ENCODE results near the gene LMO7. TPM values are rescaled to one million over a fixed set of nuclear protein-coding genes. Genes with fewer than 3 reads are reported as not detected.

The LMO7 gene
- total and polyA plus RNA-seq, 2 of the 8 experiments (the other 6 are each of a cell fraction or from before 2014, with no cell fraction given) = 8.1 to 28.3 TPM

- ChIA-PET POLR2A (ENCODE audit: partially characterized antibody) (no interaction called here), CTCF (ENCODE audit: partially characterized antibody) (interaction anchor here (0.7 to 1.2 kb wide), 3 partner anchors 9 to 118 kb away, joined by 3 read pairs; no protein-coding TSS in a partner anchor)
- DNase-seq (ENCODE audit: low read depth in 1 of 2, low spot score in 2 of 2) (no peak), FAIRE-seq (no peak)
- Histone ChIP-seq H2BK15ac (ENCODE audit: low read length) (no peak overlapping the region), H3K56ac (replicated peaks; ENCODE audit: insufficient read length, low read depth, low read length) (no peak overlapping the region), H2AK5ac (ENCODE audit: low read depth, low read length) (no peak overlapping the region), H3K9ac (replicated peaks in 1 of 4; ENCODE audit: extremely low read depth in 1 of 4, low read depth in 3 of 4, low read length in 3 of 4) (no peak overlapping the region), H3K79me2 (ENCODE audit: control insufficient read depth in 1 of 2, insufficient read depth in 2 of 2, low read length in 2 of 2) (no peaks in the 10 kb centered on the region), H3K36me3 (ENCODE audit: control insufficient read depth in 2 of 4, insufficient read depth in 4 of 4, low read length in 3 of 4) (no peaks in the 10 kb centered on the region), H2BK12ac (ENCODE audit: low read depth, low read length) (no peak overlapping the region), H3K27ac (ENCODE audit: low read depth, low read length) (no peak overlapping the region), H3K4me2 (ENCODE audit: insufficient read depth in 1 of 2, low read depth in 2 of 2, low read length in 2 of 2) (no peak overlapping the region), H4K8ac (ENCODE audit: extremely low read depth, insufficient read depth, low read length) (no peak overlapping the region), H2BK5ac (ENCODE audit: low read depth, low read length) (no peak overlapping the region), H3K4me1 (replicated peaks in 1 of 4; ENCODE audit: control insufficient read depth in 3 of 4, insufficient read depth in 4 of 4, low read length in 3 of 4) (no peaks in the 10 kb centered on the region), H4K20me1 (replicated peaks in 1 of 2; ENCODE audit: control insufficient read depth in 1 of 2, insufficient read depth in 2 of 2, low read length in 2 of 2) (no peaks in the 10 kb centered on the region), H4K5ac (ENCODE audit: insufficient read length, low read depth, low read length) (no peak overlapping the region), H3K23me2 (ENCODE audit: low read depth, low read length) (no peaks in the 10 kb centered on the region), H3K4ac (replicated peaks; ENCODE audit: insufficient read length, low read depth, low read length) (no peak overlapping the region), H3K79me1 (ENCODE audit: low read depth, low read length) (no peaks in the 10 kb centered on the region), H3K18ac (ENCODE audit: extremely low read depth, low read length) (no peak overlapping the region), H2BK120ac (replicated peaks; ENCODE audit: low read depth, low read length) (no peak overlapping the region), H3K23ac (ENCODE audit: insufficient read length) (no peak overlapping the region), H4K91ac (replicated peaks; ENCODE audit: insufficient read length, low read length) (no peak overlapping the region), H3K27me3 (replicated peaks in 1 of 4; ENCODE audit: control insufficient read depth in 3 of 4, extremely low read depth in 1 of 4, insufficient read depth in 3 of 4, low read length in 3 of 4) (no peaks in the 10 kb centered on the region), H2AFZ (ENCODE audit: low read length) (no peak overlapping the region), H3K9me3 (ENCODE audit: insufficient read depth in 2 of 2, low read depth in 1 of 2, low read length in 1 of 2) (no peaks in the 10 kb centered on the region), H2BK20ac (ENCODE audit: low read length) (no peak overlapping the region), H3K4me3 (ENCODE audit: extremely low read depth in 1 of 4, insufficient read depth in 2 of 4, low read depth in 3 of 4, low read length in 4 of 4) (no peak overlapping the region), H3K14ac (ENCODE audit: insufficient read length) (no peak overlapping the region)
- 96 to 100% methylated on average over 1 to 4 of the region's 4 CpGs for WGBS, 2 experiments (ENCODE audit: extremely low coverage in 1 of 2, insufficient coverage in 1 of 2, insufficient read length in 1 of 2, insufficient replicate concordance in 2 of 2, low coverage in 1 of 2, low lambda C conversion rate in 2 of 2, missing lambda C conversion rate in 1 of 2)
- no peak for TF ChIP-seq POLR2A (IDR thresholded peaks at IDR 0.05; ENCODE audit: control extremely low read depth in 1 of 2, low read depth in 2 of 2, low read length in 2 of 2)
- no peak for TF ChIP-seq JUN (IDR thresholded peaks at IDR 0.05; ENCODE audit: low read depth, low read length)
- TF ChIP-seq RBBP5 (IDR thresholded peaks at IDR 0.05; ENCODE audit: borderline replicate concordance, low read depth, low read length) = no peak
- no peak for TF ChIP-seq TAF7 (optimal IDR thresholded peaks at IDR 0.05; ENCODE audit: borderline replicate concordance, low read depth, low read length)
- no peak for TF ChIP-seq RFX5 (IDR thresholded peaks at IDR 0.05; ENCODE audit: borderline replicate concordance, low read depth, low read length)
- TF ChIP-seq MAX (IDR thresholded peaks at IDR 0.05) = no peak
- TF ChIP-seq TEAD4 (IDR thresholded peaks at IDR 0.05; ENCODE audit: low read depth, low read length) = no peak
- TF ChIP-seq TBP (IDR thresholded peaks at IDR 0.05; ENCODE audit: low read depth, low read length) = no peak
- no peak for TF ChIP-seq CHD1 (IDR thresholded peaks at IDR 0.05; ENCODE audit: low read depth, low read length)
- TF ChIP-seq CBX8 (IDR thresholded peaks at IDR 0.05; ENCODE audit: borderline replicate concordance, low read depth, low read length) = no peak
- no peak for TF ChIP-seq BACH1 (IDR thresholded peaks at IDR 0.05; ENCODE audit: low read length)
- TF ChIP-seq USF2 (IDR thresholded peaks at IDR 0.05; ENCODE audit: low read length) = no peak
- no peak for TF ChIP-seq ATF3 (IDR thresholded peaks at IDR 0.05; ENCODE audit: insufficient read depth, low read depth, low read length)
- TF ChIP-seq ZNF274 (IDR thresholded peaks at IDR 0.05; ENCODE audit: borderline replicate concordance, extremely low read depth, low read length) = no peak
Measured at GRCh38 chr13:75751350-75751749, 115.2 kb downstream of the LMO7 start.
